Endodermal cell (in vitro differentiated cells): ENCODE measurements around the gene MAML2. TPM values are rescaled to one million over a fixed set of nuclear protein-coding genes. Genes with fewer than 3 reads are reported as not detected.

Source experiments
- DNase-seq: peaks from one replicate; pipeline ENCODE4 v3.0.0-alpha.2; 2017
- H3K27ac ChIP-seq: 2 replicates; pipeline ENCODE4 v1.5.1; 2013; ENCODE audit warnings: mild to moderate bottlenecking, low read depth, low read length, moderate library complexity
- H3K27me3 ChIP-seq: 2 replicates; pipeline ENCODE4 v1.6.1; 2013; ENCODE audit warnings: mild to moderate bottlenecking, low read length, moderate library complexity; ENCODE audit not compliant: insufficient read depth, control insufficient read depth, poor library complexity, severe bottlenecking
- H3K36me3 ChIP-seq: 2 replicates; pipeline ENCODE4 v1.7.0; 2013; ENCODE audit warnings: mild to moderate bottlenecking, low read length, moderate library complexity; ENCODE audit not compliant: control insufficient read depth, insufficient read depth
- H3K4me1 ChIP-seq: one replicate; pipeline ENCODE4 v1.7.0; 2013; ENCODE audit warnings: low read length; ENCODE audit not compliant: control insufficient read depth, insufficient read depth
- H3K4me3 ChIP-seq: 2 replicates; pipeline ENCODE4 v1.5.1; 2013; ENCODE audit warnings: mild to moderate bottlenecking, low read length, moderate library complexity
- H3K9ac ChIP-seq: 2 replicates; pipeline ENCODE4 v1.6.1; 2013; ENCODE audit warnings: mild to moderate bottlenecking, low read length, moderate library complexity; ENCODE audit not compliant: poor library complexity, severe bottlenecking; ENCODE audit errors: extremely low read depth
- H3K9me3 ChIP-seq: 2 replicates; pipeline ENCODE4 v1.6.1; 2013; ENCODE audit warnings: mild to moderate bottlenecking, low read length, moderate library complexity; ENCODE audit not compliant: control insufficient read depth
- H3K27ac Mint-ChIP-seq: 2 replicates; pipeline ENCODE4 v1.8.0; 2020; ENCODE audit warnings: mixed read lengths
- H3K27me3 Mint-ChIP-seq: 2 replicates; pipeline ENCODE4 v1.8.0; 2021; ENCODE audit warnings: mild to moderate bottlenecking, mixed read lengths; ENCODE audit not compliant: insufficient read depth
- H3K36me3 Mint-ChIP-seq: 2 replicates; pipeline ENCODE4 v1.8.0; 2020; ENCODE audit warnings: low read depth, mixed read lengths
- H3K4me1 Mint-ChIP-seq: 2 replicates; pipeline ENCODE4 v1.8.0; 2020; ENCODE audit warnings: mixed read lengths
- H3K4me3 Mint-ChIP-seq: 2 replicates; pipeline ENCODE4 v1.8.0; 2020; ENCODE audit warnings: mild to moderate bottlenecking, moderate library complexity, mixed read lengths
- H3K9me3 Mint-ChIP-seq: 2 replicates; pipeline ENCODE4 v1.8.0; 2020; ENCODE audit warnings: mild to moderate bottlenecking, mixed read lengths
- WGBS, 2 experiments: methylation state at CpG; one replicate each; pipeline versions ENCODE4 v1.1.5 to v1.1.7; 2013; ENCODE audit warnings: missing lambda C conversion rate in 2 of 2, mixed read lengths in 1 of 2; ENCODE audit not compliant: insufficient coverage in 1 of 2, insufficient read length in 1 of 2; 5-methylcytosine and 5-hydroxymethylcytosine counted together
- total RNA-seq, 2 donors: library from RNA; stranded (reverse); fragmentation: NEBNext Ultra II Directional in 1 of 2; extraction: Animal tissue kit (Norgen Biotek cat#: 25700) in 1 of 2; gene quantifications; 2 replicates in 1 of 2; 3 replicates in 1 of 2; pipeline ENCODE4 v1.2.1, GENCODE V29; 2021
- TF ChIP-seq, protein P1 (sequence below): fragments of 200-600 bp; sonication (generic); conservative IDR thresholded peaks from 2 replicates; pipeline ENCODE4 v1.5.0; 2021; ENCODE audit warnings: antibody characterized with exemption, mild to moderate bottlenecking

MAML2 gene
- total RNA-seq, 2 donors from 2014 or later = 6.6 to 8.0 TPM

DNA sequence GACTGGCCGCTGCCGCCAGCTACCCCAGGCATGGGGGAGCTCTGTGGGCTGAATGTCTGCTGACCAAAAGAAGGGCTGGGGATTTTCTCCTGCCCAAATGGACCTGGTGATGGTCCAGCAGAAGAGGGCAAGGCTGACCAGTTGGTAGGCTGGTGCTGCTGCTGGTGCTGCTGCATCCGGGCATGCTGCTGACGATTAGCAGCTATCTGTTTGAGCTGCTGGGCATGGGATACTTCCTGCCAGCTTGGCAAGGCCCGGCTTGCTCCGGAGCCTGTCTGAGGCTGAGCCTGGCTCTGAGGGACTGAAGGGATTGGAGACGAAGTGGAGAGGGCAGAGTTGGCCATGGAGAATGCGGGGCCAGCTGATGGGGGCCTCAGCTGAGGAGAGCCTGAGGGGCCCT lies 250.5 kb downstream of the MAML2 start:
- H3K9ac ChIP-seq = no peak overlapping the region
- H3K36me3 Mint-ChIP-seq = no peaks in the 10 kb centered on the region
- WGBS, 2 experiments = 83 to 97% methylated on average over 6 to 8 of the region's 8 CpGs
- H3K27me3 Mint-ChIP-seq = no peaks in the 10 kb centered on the region
- H3K4me1 Mint-ChIP-seq = peaks cover 22% of the 10 kb centered on the region
- H3K4me1 ChIP-seq = peaks cover 7% of the 10 kb centered on the region
- H3K4me3 Mint-ChIP-seq = no peak overlapping the region
- H3K27me3 ChIP-seq = no peaks in the 10 kb centered on the region
- H3K27ac Mint-ChIP-seq = no peak overlapping the region
- H3K27ac ChIP-seq = no peak overlapping the region
- no peaks in the 10 kb centered on the region for H3K36me3 ChIP-seq
- H3K9me3 ChIP-seq = no peaks in the 10 kb centered on the region
- TF ChIP-seq, protein P1, sequence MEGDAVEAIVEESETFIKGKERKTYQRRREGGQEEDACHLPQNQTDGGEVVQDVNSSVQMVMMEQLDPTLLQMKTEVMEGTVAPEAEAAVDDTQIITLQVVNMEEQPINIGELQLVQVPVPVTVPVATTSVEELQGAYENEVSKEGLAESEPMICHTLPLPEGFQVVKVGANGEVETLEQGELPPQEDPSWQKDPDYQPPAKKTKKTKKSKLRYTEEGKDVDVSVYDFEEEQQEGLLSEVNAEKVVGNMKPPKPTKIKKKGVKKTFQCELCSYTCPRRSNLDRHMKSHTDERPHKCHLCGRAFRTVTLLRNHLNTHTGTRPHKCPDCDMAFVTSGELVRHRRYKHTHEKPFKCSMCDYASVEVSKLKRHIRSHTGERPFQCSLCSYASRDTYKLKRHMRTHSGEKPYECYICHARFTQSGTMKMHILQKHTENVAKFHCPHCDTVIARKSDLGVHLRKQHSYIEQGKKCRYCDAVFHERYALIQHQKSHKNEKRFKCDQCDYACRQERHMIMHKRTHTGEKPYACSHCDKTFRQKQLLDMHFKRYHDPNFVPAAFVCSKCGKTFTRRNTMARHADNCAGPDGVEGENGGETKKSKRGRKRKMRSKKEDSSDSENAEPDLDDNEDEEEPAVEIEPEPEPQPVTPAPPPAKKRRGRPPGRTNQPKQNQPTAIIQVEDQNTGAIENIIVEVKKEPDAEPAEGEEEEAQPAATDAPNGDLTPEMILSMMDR = no peak
- H3K9me3 Mint-ChIP-seq = no peaks in the 10 kb centered on the region
- H3K4me3 ChIP-seq = no peak overlapping the region
- DNase-seq = no peak

DNA sequence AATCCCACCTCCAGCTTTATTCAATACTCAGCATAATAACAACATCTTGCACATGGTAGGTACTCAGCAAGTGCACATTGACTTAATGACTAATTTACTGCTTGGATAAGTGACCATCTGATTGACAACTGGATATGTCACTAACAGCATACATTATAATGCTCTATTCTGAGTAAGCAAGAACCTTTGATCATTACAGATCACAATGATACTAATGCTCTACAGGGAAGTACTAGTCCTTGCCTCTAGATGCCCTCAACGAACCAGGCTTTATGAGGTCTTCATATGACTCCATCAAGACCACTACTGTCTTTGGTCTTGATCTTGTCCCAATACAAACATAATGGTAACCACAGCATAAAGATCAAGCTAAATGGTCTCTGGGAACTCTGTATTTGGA lies 251.5 kb downstream of the MAML2 start:
- H3K4me1 ChIP-seq = peaks cover 7% of the 10 kb centered on the region
- H3K4me3 ChIP-seq = no peak overlapping the region
- DNase-seq = no peak
- Mint-ChIP-seq H3K4me3 (no peak overlapping the region), H3K9me3 (no peaks in the 10 kb centered on the region), H3K27me3 (no peaks in the 10 kb centered on the region), H3K36me3 (no peaks in the 10 kb centered on the region), H3K4me1 (peaks cover 25% of the 10 kb centered on the region), H3K27ac (no peak overlapping the region)
- TF ChIP-seq, protein P1 = peak; percentile 57
- H3K27me3 ChIP-seq = no peaks in the 10 kb centered on the region
- H3K36me3 ChIP-seq = no peaks in the 10 kb centered on the region
- H3K27ac ChIP-seq = no peak overlapping the region
- 77 to 100% methylated on average over 1 of the region's 1 CpG for WGBS, 2 experiments
- H3K9me3 ChIP-seq = no peaks in the 10 kb centered on the region
- H3K9ac ChIP-seq = no peak overlapping the region

DNA sequence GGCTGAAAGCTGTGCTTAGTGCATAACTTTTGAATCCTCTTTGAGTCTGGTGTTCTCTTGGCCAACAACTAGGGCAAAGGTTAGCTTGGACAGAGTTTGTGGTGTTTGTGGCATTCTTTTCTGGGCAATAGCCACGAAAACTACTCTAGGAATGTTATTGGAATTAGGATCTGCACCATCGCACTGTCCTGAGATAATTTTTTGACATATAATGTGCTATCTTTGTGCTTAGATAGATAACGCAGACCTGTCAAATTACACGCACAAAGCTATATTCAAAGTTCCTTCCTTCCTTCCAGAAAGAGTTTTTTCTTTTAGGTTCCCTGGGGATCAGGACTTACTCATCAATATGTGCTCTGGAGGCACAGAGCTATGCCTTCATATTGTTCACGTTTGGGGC lies 252.3 kb downstream of the MAML2 start:
- H3K9ac ChIP-seq = no peak overlapping the region
- H3K27me3 Mint-ChIP-seq = no peaks in the 10 kb centered on the region
- H3K36me3 ChIP-seq = no peaks in the 10 kb centered on the region
- no peaks in the 10 kb centered on the region for H3K36me3 Mint-ChIP-seq
- H3K4me3 ChIP-seq = no peak overlapping the region
- no peaks in the 10 kb centered on the region for H3K27me3 ChIP-seq
- WGBS, 2 experiments = 85 to 92% methylated on average over 5 of the region's 5 CpGs
- DNase-seq = no peak
- H3K9me3 ChIP-seq = no peaks in the 10 kb centered on the region
- no peaks in the 10 kb centered on the region for H3K9me3 Mint-ChIP-seq
- TF ChIP-seq, protein P1 = no peak
- no peak overlapping the region for H3K4me3 Mint-ChIP-seq
- peaks cover 20% of the 10 kb centered on the region for H3K4me1 Mint-ChIP-seq
- H3K4me1 ChIP-seq = peaks cover 6% of the 10 kb centered on the region
- no peak overlapping the region for H3K27ac ChIP-seq
- no peak overlapping the region for H3K27ac Mint-ChIP-seq
